H1 (cell line): ENCODE results near the gene TBPL2. TPM values are rescaled to one million over a fixed set of nuclear protein-coding genes. Genes with fewer than 3 reads are reported as not detected.

Experiments
- CTCF ChIA-PET: fragments of 300-600 bp; sonication (Branson Sonifier 250); formaldehyde crosslinking; loops from one replicate; lab custom pipeline; 2021; ENCODE audit not compliant: partially characterized antibody; lab: Charles Lee
- POLR2A ChIA-PET: fragments of 300-600 bp; sonication (Branson Sonifier 250); formaldehyde crosslinking; loops from one replicate; lab custom pipeline; 2021; ENCODE audit warnings: inconsistent platforms; ENCODE audit not compliant: partially characterized antibody; lab: Charles Lee
- DNase-seq, 2 experiments: peaks; one replicate each; pipeline versions ENCODE4 v3.0.0 to v3.0.0-alpha.2; 2010 to 2022; ENCODE audit warnings: low spot score in 2 of 2, low read depth in 1 of 2, mixed read lengths in 1 of 2
- FAIRE-seq: peaks from 2 replicates; lab custom pipeline; 2011; peaks lifted over from hg19 to GRCh38; lab: Jason Lieb, UNC
- H2AFZ ChIP-seq: 2 replicates; pipeline ENCODE4 v1.8.1; 2012; ENCODE audit warnings: low read length, inconsistent platforms
- H2AK5ac ChIP-seq: 2 replicates; pipeline ENCODE4 v1.6.1; 2013; ENCODE audit warnings: low read depth, low read length
- H2BK120ac ChIP-seq: replicated peaks from 2 replicates; pipeline ENCODE3; 2013; ENCODE audit warnings: low read depth, low read length, inconsistent platforms
- H2BK12ac ChIP-seq: 2 replicates; pipeline ENCODE4 v1.6.1; 2013; ENCODE audit warnings: low read depth, low read length
- H2BK15ac ChIP-seq: 2 replicates; pipeline ENCODE4 v1.6.1; 2013; ENCODE audit warnings: low read length
- H2BK20ac ChIP-seq: 2 replicates; pipeline ENCODE4 v1.6.1; 2013; ENCODE audit warnings: low read length
- H2BK5ac ChIP-seq: 2 replicates; pipeline ENCODE4 v1.6.1; 2013; ENCODE audit warnings: low read depth, low read length
- H3K14ac ChIP-seq: 2 replicates; pipeline ENCODE4 v1.6.1; 2013; ENCODE audit warnings: inconsistent platforms; ENCODE audit not compliant: insufficient read length
- H3K18ac ChIP-seq: 2 replicates; pipeline ENCODE4 v1.6.1; 2013; ENCODE audit warnings: low read length; ENCODE audit errors: extremely low read depth
- H3K23ac ChIP-seq: 2 replicates; pipeline ENCODE4 v1.6.1; 2013; ENCODE audit warnings: inconsistent platforms; ENCODE audit not compliant: insufficient read length
- H3K23me2 ChIP-seq: 2 replicates; pipeline ENCODE4 v1.6.1; 2013; ENCODE audit warnings: low read depth, low read length
- H3K27ac ChIP-seq: 2 replicates; pipeline ENCODE4 v1.6.1; 2011; ENCODE audit warnings: low read depth, low read length, inconsistent platforms
- H3K27me3 ChIP-seq, 4 experiments: replicated peaks in 1 of 4; 1 replicate in 1 of 4; 2 replicates in 3 of 4; pipeline versions ENCODE4 v1.6.1 to v1.8.1; 2011 to 2013; ENCODE audit warnings: low read length in 3 of 4, mild to moderate bottlenecking in 3 of 4, inconsistent platforms in 2 of 4, mixed read lengths in 2 of 4, moderate library complexity in 1 of 4; ENCODE audit not compliant: control insufficient read depth in 3 of 4, insufficient read depth in 3 of 4; ENCODE audit errors: extremely low read depth in 1 of 4
- H3K36me3 ChIP-seq, 4 experiments: 2 replicates each; pipeline versions ENCODE4 v1.6.1 to v1.8.1; 2011 to 2013; ENCODE audit warnings: mild to moderate bottlenecking in 4 of 4, low read length in 3 of 4, moderate library complexity in 2 of 4, control low read depth in 1 of 4, inconsistent platforms in 1 of 4; ENCODE audit not compliant: insufficient read depth in 4 of 4, control insufficient read depth in 2 of 4
- H3K4ac ChIP-seq: replicated peaks from 2 replicates; pipeline ENCODE3; 2013; ENCODE audit warnings: low read length, low read depth, mixed read lengths, inconsistent platforms; ENCODE audit not compliant: insufficient read length
- H3K4me1 ChIP-seq, 4 experiments: replicated peaks in 1 of 4; 1 replicate in 1 of 4; 2 replicates in 3 of 4; pipeline versions ENCODE4 v1.6.1 to v1.8.1; 2011 to 2013; ENCODE audit warnings: low read length in 3 of 4, inconsistent platforms in 2 of 4, mixed read lengths in 1 of 4; ENCODE audit not compliant: insufficient read depth in 4 of 4, control insufficient read depth in 3 of 4
- H3K4me2 ChIP-seq, 2 experiments: 2 replicates each; pipeline versions ENCODE4 v1.6.1 to v1.8.1; 2011 to 2013; ENCODE audit warnings: low read depth in 2 of 2, low read length in 2 of 2, control low read depth in 1 of 2, inconsistent platforms in 1 of 2, mild to moderate bottlenecking in 1 of 2; ENCODE audit not compliant: insufficient read depth in 1 of 2
- H3K4me3 ChIP-seq, 4 experiments: fragments of 200-600, 300-600 bp in 1 of 4; sonication (generic), shearing (Covaris generic), sonication (Bioruptor Twin) in 1 of 4; 2 replicates each; pipeline versions ENCODE4 v1.5.1 to v1.8.1; 2011 to 2016; ENCODE audit warnings: low read length in 4 of 4, low read depth in 3 of 4, control low read depth in 2 of 4, inconsistent platforms in 2 of 4, mild to moderate bottlenecking in 2 of 4, mixed read lengths in 1 of 4, moderate library complexity in 1 of 4; ENCODE audit not compliant: insufficient read depth in 2 of 4; ENCODE audit errors: extremely low read depth in 1 of 4
- H3K56ac ChIP-seq: replicated peaks from 2 replicates; pipeline ENCODE3; 2013; ENCODE audit warnings: low read depth, mild to moderate bottlenecking, mixed read lengths, low read length, inconsistent platforms; ENCODE audit not compliant: insufficient read length
- H3K79me1 ChIP-seq: 2 replicates; pipeline ENCODE4 v1.6.1; 2013; ENCODE audit warnings: low read depth, low read length, control low read depth
- H3K79me2 ChIP-seq, 2 experiments: 2 replicates each; pipeline versions ENCODE4 v1.6.1 to v1.8.1; 2012 to 2013; ENCODE audit warnings: low read length in 2 of 2, mild to moderate bottlenecking in 2 of 2, inconsistent platforms in 1 of 2; ENCODE audit not compliant: insufficient read depth in 2 of 2, control insufficient read depth in 1 of 2
- H3K9ac ChIP-seq, 4 experiments: replicated peaks in 1 of 4; 1 replicate in 1 of 4; 2 replicates in 3 of 4; pipeline versions ENCODE4 v1.6.1 to v1.8.1; 2011 to 2013; ENCODE audit warnings: low read depth in 3 of 4, low read length in 3 of 4, control low read depth in 2 of 4, mild to moderate bottlenecking in 2 of 4, moderate library complexity in 2 of 4, inconsistent platforms in 1 of 4; ENCODE audit errors: extremely low read depth in 1 of 4
- H3K9me3 ChIP-seq, 2 experiments: 2 replicates each; pipeline versions ENCODE4 v1.6.1 to v1.8.1; 2012 to 2013; ENCODE audit warnings: mild to moderate bottlenecking in 2 of 2, moderate library complexity in 2 of 2, control low read depth in 1 of 2, inconsistent platforms in 1 of 2, low read depth in 1 of 2, low read length in 1 of 2, mixed read lengths in 1 of 2; ENCODE audit not compliant: insufficient read depth in 2 of 2
- H4K20me1 ChIP-seq, 2 experiments: replicated peaks in 1 of 2; 2 replicates each; pipeline versions ENCODE3 to v1.8.1; 2011 to 2013; ENCODE audit warnings: inconsistent platforms in 2 of 2, low read length in 2 of 2, mild to moderate bottlenecking in 1 of 2; ENCODE audit not compliant: insufficient read depth in 2 of 2, control insufficient read depth in 1 of 2
- H4K5ac ChIP-seq: 2 replicates; pipeline ENCODE4 v1.6.1; 2013; ENCODE audit warnings: low read length, low read depth, mixed read lengths, inconsistent platforms; ENCODE audit not compliant: insufficient read length
- H4K8ac ChIP-seq: 2 replicates; pipeline ENCODE4 v1.8.0; 2013; ENCODE audit warnings: mild to moderate bottlenecking, moderate library complexity, low read length, inconsistent platforms; ENCODE audit not compliant: insufficient read depth; ENCODE audit errors: extremely low read depth
- H4K91ac ChIP-seq: replicated peaks from 2 replicates; pipeline ENCODE3; 2013; ENCODE audit warnings: low read length, mixed read lengths, inconsistent platforms; ENCODE audit not compliant: insufficient read length
- BACH1 ChIP-seq: IDR thresholded peaks from 2 replicates; pipeline ENCODE4 v1.6.1; 2012; ENCODE audit warnings: low read length, improper control_type of control experiment
- CREB1 ChIP-seq: IDR thresholded peaks from 2 replicates; pipeline ENCODE4 v1.6.1; 2012; ENCODE audit warnings: inconsistent platforms
- EZH2 ChIP-seq: fragments of 200-600 bp; sonication (generic); IDR thresholded peaks from 2 replicates; pipeline ENCODE4 v1.7.1; 2012; ENCODE audit warnings: low read depth, mild to moderate bottlenecking, moderate library complexity, low read length, inconsistent platforms; ENCODE audit not compliant: severe bottlenecking
- GABPA ChIP-seq: IDR thresholded peaks from 2 replicates; pipeline ENCODE4 v1.6.1; 2011; ENCODE audit warnings: mild to moderate bottlenecking, low read length, moderate library complexity, borderline replicate concordance; ENCODE audit not compliant: insufficient read depth
- POU5F1 ChIP-seq: IDR thresholded peaks from 2 replicates; pipeline ENCODE4 v1.6.1; 2011; ENCODE audit warnings: low read depth, mild to moderate bottlenecking, low read length, moderate library complexity
- SIN3A ChIP-seq, 2 experiments: IDR thresholded peaks in 1 of 2; conservative IDR thresholded peaks in 1 of 2; 2 replicates each; pipeline ENCODE4 v1.6.1; 2011 to 2012; ENCODE audit warnings: low read length in 2 of 2, improper control_type of control experiment in 1 of 2, low read depth in 1 of 2, mild to moderate bottlenecking in 1 of 2
- TAF7 ChIP-seq: optimal IDR thresholded peaks from 2 replicates; pipeline ENCODE3; 2011; ENCODE audit warnings: low read depth, mild to moderate bottlenecking, inconsistent platforms, low read length, moderate library complexity, borderline replicate concordance
- ZNF274 ChIP-seq: IDR thresholded peaks from 2 replicates; pipeline ENCODE4 v1.7.0; 2012; ENCODE audit warnings: low read length, borderline replicate concordance; ENCODE audit errors: extremely low read depth
- WGBS, 2 experiments: shearing (Covaris generic) in 1 of 2; methylation state at CpG; one replicate each; pipeline versions ENCODE4 v1.1.6 to v1.1.7; 2013 to 2015; ENCODE audit warnings: low lambda C conversion rate in 2 of 2, mixed read lengths in 2 of 2, inconsistent platforms in 1 of 2, low coverage in 1 of 2, missing lambda C conversion rate in 1 of 2; ENCODE audit not compliant: insufficient replicate concordance in 2 of 2, insufficient coverage in 1 of 2, insufficient read length in 1 of 2; ENCODE audit errors: extremely low coverage in 1 of 2, missing lambda C conversion rate in 1 of 2; 5-methylcytosine and 5-hydroxymethylcytosine counted together
- polyA plus RNA-seq, 7 experiments: library from polyadenylated mRNA; depleted of rRNA in 3 of 7; stranded (reverse) in 5 of 7; unstranded in 2 of 7; fragments of >200 nt in 5 of 7; fragments of 200-250 nt in 2 of 7; gene quantifications; 1 replicate in 5 of 7; 2 replicates in 1 of 7; 4 replicates in 1 of 7; pipeline versions ENCODE4 v1.2.1 to v1.2.3, GENCODE V29; 2011 to 2013; ENCODE audit warnings: missing spikeins in 2 of 7, mixed read lengths in 2 of 7
- total RNA-seq: library from RNA; stranded (reverse); fragmentation: NEBNext Ultra II Directional; extraction: Animal tissue kit (Norgen Biotek cat#: 25700); gene quantifications from 2 replicates; pipeline ENCODE4 v1.2.1, GENCODE V29; 2021
- TF ChIP-seq, protein P1 (sequence below): IDR thresholded peaks from 2 replicates; pipeline ENCODE4 v1.6.1; 2012; ENCODE audit warnings: inconsistent platforms

TBPL2 gene
- total and polyA plus RNA-seq, 2 of the 8 experiments (the other 6 are each of a cell fraction or from before 2014, with no cell fraction given), result 0.03 TPM; not detected in 1

DNA sequence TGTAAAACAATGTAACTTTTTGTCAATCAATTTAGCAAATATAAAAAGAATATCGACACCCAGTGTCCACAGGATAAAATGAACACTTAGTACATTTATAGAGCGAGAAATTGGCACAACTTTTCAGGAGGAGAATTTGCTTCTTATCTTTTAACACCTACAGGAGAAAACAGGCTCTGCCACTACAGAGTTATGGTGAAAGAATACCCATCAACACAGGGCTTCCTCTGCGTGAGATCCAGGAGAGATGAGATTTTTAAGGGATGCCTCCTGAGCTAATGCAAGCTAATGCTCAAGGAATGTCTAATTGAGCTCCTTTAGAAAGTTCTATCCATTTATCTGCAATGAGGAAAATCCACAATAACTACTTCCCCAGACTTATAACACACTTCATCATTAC is 7.8 kb downstream of the TBPL2 start:
- Histone ChIP-seq H4K5ac (no peak overlapping the region), H2BK5ac (no peak overlapping the region), H3K79me2 (no peaks in the 10 kb centered on the region), H3K79me1 (no peaks in the 10 kb centered on the region), H4K91ac (no peak overlapping the region), H3K27me3 (no peaks in the 10 kb centered on the region), H3K4me2 (no peak overlapping the region), H3K9me3 (no peaks in the 10 kb centered on the region), H3K18ac (no peak overlapping the region), H3K4me1 (no peaks in the 10 kb centered on the region; a peak in 2 of 7 replicates), H3K36me3 (no peaks in the 10 kb centered on the region), H2AK5ac (no peak overlapping the region), H2BK15ac (no peak overlapping the region), H3K14ac (no peak overlapping the region), H3K4me3 (no peak overlapping the region), H4K20me1 (no peaks in the 10 kb centered on the region), H2AFZ (no peak overlapping the region), H3K27ac (no peak overlapping the region), H3K56ac (no peak overlapping the region), H2BK20ac (no peak overlapping the region), H4K8ac (no peak overlapping the region), H3K23ac (no peak overlapping the region), H3K4ac (no peak overlapping the region), H3K9ac (no peak overlapping the region), H2BK120ac (no peak overlapping the region), H2BK12ac (no peak overlapping the region), H3K23me2 (no peaks in the 10 kb centered on the region)
- DNase-seq (no peak), FAIRE-seq (no peak)
- 92% methylated on average over 3 of the region's 3 CpGs; no CpG with 5 or more reads in 1 of the 2 experiments for WGBS, 2 experiments
- ChIA-PET CTCF (interaction anchor here (1.2 to 4.7 kb wide), 4 partner anchors 14 to 1050 kb away, joined by 4 to 49 read pairs (median 6); no protein-coding TSS in a partner anchor), POLR2A (interaction anchor here (1.2 to 1.5 kb wide), 2 partner anchors 13 to 22 kb away, joined by 3 to 5 read pairs; no protein-coding TSS in a partner anchor)
- TF ChIP-seq POU5F1 (no peak), TAF7 (no peak), CREB1 (no peak), EZH2 (no peak), ZNF274 (no peak), SIN3A (conservative IDR thresholded peaks at IDR 0.05 in 1 of 2, IDR thresholded peaks at IDR 0.05 in 1 of 2; ENCODE audit: low read depth in 1 of 2, low read length in 2 of 2) (no peak), BACH1 (no peak), GABPA (no peak)
- TF ChIP-seq, protein P1, sequence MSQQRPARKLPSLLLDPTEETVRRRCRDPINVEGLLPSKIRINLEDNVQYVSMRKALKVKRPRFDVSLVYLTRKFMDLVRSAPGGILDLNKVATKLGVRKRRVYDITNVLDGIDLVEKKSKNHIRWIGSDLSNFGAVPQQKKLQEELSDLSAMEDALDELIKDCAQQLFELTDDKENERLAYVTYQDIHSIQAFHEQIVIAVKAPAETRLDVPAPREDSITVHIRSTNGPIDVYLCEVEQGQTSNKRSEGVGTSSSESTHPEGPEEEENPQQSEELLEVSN, result no peak
